IMR-90 (cell line): Measurements from ENCODE around the gene SPTBN5. TPM values are rescaled to one million over a fixed set of nuclear protein-coding genes. Genes with fewer than 3 reads are reported as not detected.
A peak's percentile ranks its signal among the peaks of the same experiment; 100 is the strongest.

Experiments used
- ATAC-seq: fragments of 200-7000 bp; cut with Tn5 transposase; 2 replicates; pipeline ENCODE4 v1.9.1; 2020; ENCODE audit warnings: low read depth, mild to moderate bottlenecking, moderate library complexity
- BruUV-seq: library from RNA; stranded (reverse); fragments of 400-500 nt; replicated peaks from 2 replicates; lab custom pipeline; 2021; lab: Mats Ljungman, UMichigan
- CTCF ChIA-PET: fragments of 300-600 bp; formaldehyde crosslinking; extraction: SDS; loops from one replicate; lab custom pipeline; 2021; ENCODE audit warnings: antibody characterized with exemption; lab: Yijun Ruan, JAX
- POLR2A ChIA-PET: fragments of 300-600 bp; sonication (Branson Sonifier 250); formaldehyde crosslinking; loops from one replicate; lab custom pipeline; 2022; ENCODE audit warnings: antibody characterized with exemption; ENCODE audit not compliant: unreplicated experiment; lab: Charles Lee
- DNase-seq: peaks from one replicate; pipeline ENCODE4 v3.0.0; 2013
- H2AFZ ChIP-seq: replicated peaks from 2 replicates; pipeline ENCODE3; 2013; ENCODE audit warnings: low read length, mild to moderate bottlenecking; ENCODE audit not compliant: poor library complexity
- H2AK5ac ChIP-seq: 2 replicates; pipeline ENCODE4 v1.6.1; 2013; ENCODE audit warnings: low read depth, low read length, inconsistent platforms
- H2AK9ac ChIP-seq: replicated peaks from 2 replicates; pipeline ENCODE3; 2013; ENCODE audit warnings: mild to moderate bottlenecking, low read depth, low read length, moderate library complexity; ENCODE audit not compliant: poor library complexity
- H2BK120ac ChIP-seq: 2 replicates; pipeline ENCODE4 v1.6.1; 2013; ENCODE audit warnings: low read depth, low read length, inconsistent platforms
- H2BK15ac ChIP-seq: 3 replicates; pipeline ENCODE4 v1.6.1; 2013; ENCODE audit warnings: low read depth, low read length, inconsistent platforms
- H2BK20ac ChIP-seq: 2 replicates; pipeline ENCODE4 v1.6.1; 2013; ENCODE audit warnings: low read depth, mild to moderate bottlenecking, inconsistent platforms, low read length, moderate library complexity
- H2BK5ac ChIP-seq: 2 replicates; pipeline ENCODE4 v1.6.1; 2013; ENCODE audit warnings: mild to moderate bottlenecking, low read depth, low read length, inconsistent platforms; ENCODE audit not compliant: poor library complexity, severe bottlenecking
- H3K14ac ChIP-seq: replicated peaks from 2 replicates; pipeline ENCODE4 v1.6.1; 2013; ENCODE audit warnings: low read depth, low read length, inconsistent platforms
- H3K18ac ChIP-seq: 2 replicates; pipeline ENCODE4 v1.6.1; 2013; ENCODE audit warnings: low read depth, low read length, control low read depth
- H3K23ac ChIP-seq: 2 replicates; pipeline ENCODE4 v1.6.1; 2013; ENCODE audit warnings: low read depth, low read length, inconsistent platforms
- H3K27ac ChIP-seq: 2 replicates; pipeline ENCODE4 v1.5.1; 2013; ENCODE audit warnings: mild to moderate bottlenecking, control low read depth, low read length; ENCODE audit not compliant: insufficient read depth
- H3K27me3 ChIP-seq: 2 replicates; pipeline ENCODE4 v1.6.1; 2013; ENCODE audit warnings: low read length; ENCODE audit not compliant: control insufficient read depth, insufficient read depth
- H3K36me3 ChIP-seq: 2 replicates; pipeline ENCODE4 v1.6.1; 2013; ENCODE audit warnings: low read length, mixed read lengths; ENCODE audit not compliant: control insufficient read depth, insufficient read depth
- H3K4ac ChIP-seq: 2 replicates; pipeline ENCODE4 v1.6.1; 2013; ENCODE audit warnings: low read depth, low read length, inconsistent platforms
- H3K4me1 ChIP-seq: 2 replicates; pipeline ENCODE4 v1.6.1; 2013; ENCODE audit warnings: low read length, mixed read lengths; ENCODE audit not compliant: control insufficient read depth, insufficient read depth
- H3K4me2 ChIP-seq: 2 replicates; pipeline ENCODE4 v1.6.1; 2013; ENCODE audit warnings: low read depth, mild to moderate bottlenecking, control low read depth, low read length, moderate library complexity
- H3K4me3 ChIP-seq: 2 replicates; pipeline ENCODE4 v1.5.1; 2013; ENCODE audit warnings: low read depth, mild to moderate bottlenecking, control low read depth, low read length, moderate library complexity; ENCODE audit not compliant: insufficient read depth
- H3K56ac ChIP-seq: 2 replicates; pipeline ENCODE4 v1.6.1; 2013; ENCODE audit warnings: low read length, inconsistent platforms; ENCODE audit not compliant: insufficient read depth; ENCODE audit errors: extremely low read depth
- H3K79me1 ChIP-seq, 2 experiments: 2 replicates each; pipeline ENCODE4 v1.6.1; 2013; ENCODE audit warnings: low read length in 2 of 2, inconsistent platforms in 1 of 2, low read depth in 1 of 2
- H3K9ac ChIP-seq: 2 replicates; pipeline ENCODE4 v1.6.1; 2013; ENCODE audit warnings: low read depth, low read length, control low read depth
- H3K9me1 ChIP-seq: 2 replicates; pipeline ENCODE4 v1.6.1; 2013; ENCODE audit warnings: low read length, inconsistent platforms; ENCODE audit not compliant: insufficient read depth
- H3K9me3 ChIP-seq: 2 replicates; pipeline ENCODE4 v1.6.1; 2013; ENCODE audit warnings: low read length; ENCODE audit not compliant: control insufficient read depth, insufficient read depth
- H4K20me1 ChIP-seq: 2 replicates; pipeline ENCODE4 v1.6.1; 2013; ENCODE audit warnings: low read length, inconsistent platforms; ENCODE audit not compliant: insufficient read depth
- H4K5ac ChIP-seq: 2 replicates; pipeline ENCODE4 v1.6.1; 2013; ENCODE audit warnings: mild to moderate bottlenecking, low read depth, low read length, control low read depth
- H4K8ac ChIP-seq, 2 experiments: 2 replicates each; pipeline ENCODE4 v1.6.1; 2013; ENCODE audit warnings: low read depth in 2 of 2, low read length in 2 of 2, control low read depth in 1 of 2, inconsistent platforms in 1 of 2
- H4K91ac ChIP-seq: 2 replicates; pipeline ENCODE4 v1.6.1; 2013; ENCODE audit warnings: low read depth, low read length, inconsistent platforms; ENCODE audit not compliant: insufficient read depth
- BHLHE40 ChIP-seq: fragments of 150-350 bp; IDR thresholded peaks from 2 replicates; pipeline ENCODE4 v1.6.1; 2016; ENCODE audit warnings: mild to moderate bottlenecking, low read depth, low read length
- CEBPB ChIP-seq: IDR thresholded peaks from 2 replicates; pipeline ENCODE4 v1.6.1; 2012; ENCODE audit warnings: low read depth, low read length, improper control_type of control experiment
- CHD1 ChIP-seq: IDR thresholded peaks from 2 replicates; pipeline ENCODE4 v1.6.1; 2012; ENCODE audit warnings: low read depth, low read length, improper control_type of control experiment
- FOS ChIP-seq: fragments of 150-350 bp; IDR thresholded peaks from 2 replicates; pipeline ENCODE4 v1.6.1; 2016; ENCODE audit warnings: low read depth, low read length
- MAFK ChIP-seq: IDR thresholded peaks from 2 replicates; pipeline ENCODE4 v1.6.1; 2012; ENCODE audit warnings: low read depth, low read length, improper control_type of control experiment
- MAZ ChIP-seq: IDR thresholded peaks from 2 replicates; pipeline ENCODE4 v1.6.1; 2012; ENCODE audit warnings: low read depth, mild to moderate bottlenecking, low read length, improper control_type of control experiment, moderate library complexity, borderline replicate concordance
- MXI1 ChIP-seq: IDR thresholded peaks from 2 replicates; pipeline ENCODE4 v1.6.1; 2012; ENCODE audit warnings: low read depth, mild to moderate bottlenecking, low read length, moderate library complexity, borderline replicate concordance
- NFE2L2 ChIP-seq: fragments of 150-350 bp; IDR thresholded peaks from 2 replicates; pipeline ENCODE4 v1.6.1; 2016; ENCODE audit warnings: low read depth, mild to moderate bottlenecking, low read length
- POLR2A ChIP-seq: IDR thresholded peaks from 2 replicates; pipeline ENCODE4 v1.6.1; 2012; ENCODE audit warnings: mild to moderate bottlenecking, low read depth, low read length
- RAD21 ChIP-seq: IDR thresholded peaks from 2 replicates; pipeline ENCODE4 v1.6.1; 2012; ENCODE audit warnings: low read length, improper control_type of control experiment
- RCOR1 ChIP-seq: IDR thresholded peaks from 2 replicates; pipeline ENCODE4 v1.6.1; 2012; ENCODE audit warnings: mild to moderate bottlenecking, low read length, improper control_type of control experiment; ENCODE audit not compliant: insufficient replicate concordance
- RFX5 ChIP-seq: IDR thresholded peaks from 2 replicates; pipeline ENCODE4 v1.8.0; 2012; ENCODE audit warnings: low read depth, mild to moderate bottlenecking, low read length, moderate library complexity
- SMC3 ChIP-seq: fragments of 150-350 bp; IDR thresholded peaks from 2 replicates; pipeline ENCODE4 v1.6.1; 2016; ENCODE audit warnings: low read depth, mild to moderate bottlenecking, antibody characterized with exemption, low read length, moderate library complexity
- WGBS, 2 experiments: methylation state at CpG; one replicate each; pipeline versions ENCODE4 v1.1.5 to v1.1.7; 2013; ENCODE audit warnings: missing lambda C conversion rate in 2 of 2; ENCODE audit not compliant: insufficient read length in 1 of 2; ENCODE audit errors: extremely low coverage in 2 of 2; 5-methylcytosine and 5-hydroxymethylcytosine counted together
- dilution Hi-C: fragments of 300-500 bp; cut with HindIII; formaldehyde crosslinking; loops from one replicate; pipeline ENCODE4 v1.14.3; 2018; ENCODE audit warnings: low sequenced_read_pairs; ENCODE audit not compliant: unreplicated experiment
- in situ Hi-C: fragments of 300-500 bp; cut with MboI; formaldehyde crosslinking; loops from 3 replicates; pipeline ENCODE4 v1.14.3; 2019; ENCODE audit warnings: low sequenced_read_pairs, inconsistent platforms, mixed read lengths
- intact Hi-C: fragments of 100-400 bp; cut with micrococcal nuclease; formaldehyde crosslinking; loops from 2 replicates; pipeline ENCODE4 v1.10.0; 2022
- polyA plus RNA-seq, 3 experiments: library from polyadenylated mRNA; depleted of rRNA; stranded (reverse); fragments of >200 nt; gene quantifications; 2 replicates each; pipeline ENCODE4 v1.2.3, GENCODE V29; 2012; ENCODE audit warnings: low replicate concordance in 1 of 3
- total RNA-seq: library from RNA; depleted of rRNA; stranded (reverse); fragments of >200 nt; gene quantifications from 2 replicates; pipeline ENCODE4 v1.2.3, GENCODE V29; 2012
- TF ChIP-seq, protein P1 (sequence below): fragments of 150-350 bp; IDR thresholded peaks from 2 replicates; pipeline ENCODE4 v1.6.1; 2016; ENCODE audit warnings: low read depth, mild to moderate bottlenecking, low read length, moderate library complexity, borderline replicate concordance
- TF ChIP-seq, protein P2 (sequence below): fragments of 150-350 bp; IDR thresholded peaks from 2 replicates; pipeline ENCODE4 v1.6.1; 2017; ENCODE audit warnings: mild to moderate bottlenecking, antibody characterized with exemption, low read length, low read depth
- TF ChIP-seq, protein P3 (sequence below): conservative IDR thresholded peaks from 2 replicates; pipeline ENCODE4 v1.5.1; 2012; ENCODE audit warnings: mild to moderate bottlenecking, low read depth, low read length, improper control_type of control experiment

The SPTBN5 gene
- total and polyA plus RNA-seq, 2 of the 4 experiments (the other 2 are of a cell fraction): under 0.01 to 0.38 TPM

DNA sequence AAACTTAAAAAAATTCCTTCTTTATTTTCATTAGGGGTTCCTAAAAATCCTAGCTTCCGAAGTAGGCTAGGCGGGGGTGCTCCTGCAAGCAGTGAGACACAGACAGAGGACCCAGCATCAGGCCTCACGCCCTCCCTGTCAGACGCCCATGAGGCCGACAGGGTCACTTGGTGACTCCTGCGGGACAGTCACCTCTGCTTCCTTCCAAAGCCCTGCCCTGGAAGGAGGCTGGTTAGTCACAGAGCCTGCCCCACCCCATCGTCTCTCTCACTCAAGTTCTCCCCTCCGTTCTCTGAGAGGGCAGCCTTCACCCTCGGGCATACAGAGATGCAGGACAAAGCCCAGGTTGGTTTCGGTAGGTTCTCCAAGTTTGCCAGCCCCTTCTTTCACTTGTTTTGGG lies 39.9 kb upstream of the SPTBN5 start:
- no peak overlapping the region for H3K4me3 ChIP-seq
- H3K23ac ChIP-seq: no peak overlapping the region; the same call in 1 of the 2 replicates
- H2BK120ac ChIP-seq: peak overlapping the region; percentile 75
- peak overlapping the region; percentile 61; the same call in 1 of the 3 replicates for H2BK15ac ChIP-seq
- no peak overlapping the region for H3K9ac ChIP-seq
- TF ChIP-seq RAD21: no peak
- TF ChIP-seq, protein P1, sequence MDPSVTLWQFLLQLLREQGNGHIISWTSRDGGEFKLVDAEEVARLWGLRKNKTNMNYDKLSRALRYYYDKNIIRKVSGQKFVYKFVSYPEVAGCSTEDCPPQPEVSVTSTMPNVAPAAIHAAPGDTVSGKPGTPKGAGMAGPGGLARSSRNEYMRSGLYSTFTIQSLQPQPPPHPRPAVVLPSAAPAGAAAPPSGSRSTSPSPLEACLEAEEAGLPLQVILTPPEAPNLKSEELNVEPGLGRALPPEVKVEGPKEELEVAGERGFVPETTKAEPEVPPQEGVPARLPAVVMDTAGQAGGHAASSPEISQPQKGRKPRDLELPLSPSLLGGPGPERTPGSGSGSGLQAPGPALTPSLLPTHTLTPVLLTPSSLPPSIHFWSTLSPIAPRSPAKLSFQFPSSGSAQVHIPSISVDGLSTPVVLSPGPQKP: no peak
- TF ChIP-seq NFE2L2: no peak
- no peak for TF ChIP-seq CEBPB
- no peak for TF ChIP-seq RFX5
- no peak for TF ChIP-seq FOS
- no peak for TF ChIP-seq BHLHE40
- TF ChIP-seq, protein P2, sequence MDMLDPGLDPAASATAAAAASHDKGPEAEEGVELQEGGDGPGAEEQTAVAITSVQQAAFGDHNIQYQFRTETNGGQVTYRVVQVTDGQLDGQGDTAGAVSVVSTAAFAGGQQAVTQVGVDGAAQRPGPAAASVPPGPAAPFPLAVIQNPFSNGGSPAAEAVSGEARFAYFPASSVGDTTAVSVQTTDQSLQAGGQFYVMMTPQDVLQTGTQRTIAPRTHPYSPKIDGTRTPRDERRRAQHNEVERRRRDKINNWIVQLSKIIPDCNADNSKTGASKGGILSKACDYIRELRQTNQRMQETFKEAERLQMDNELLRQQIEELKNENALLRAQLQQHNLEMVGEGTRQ: no peak
- no peak for TF ChIP-seq MXI1
- no peak for TF ChIP-seq POLR2A
- TF ChIP-seq, protein P3, sequence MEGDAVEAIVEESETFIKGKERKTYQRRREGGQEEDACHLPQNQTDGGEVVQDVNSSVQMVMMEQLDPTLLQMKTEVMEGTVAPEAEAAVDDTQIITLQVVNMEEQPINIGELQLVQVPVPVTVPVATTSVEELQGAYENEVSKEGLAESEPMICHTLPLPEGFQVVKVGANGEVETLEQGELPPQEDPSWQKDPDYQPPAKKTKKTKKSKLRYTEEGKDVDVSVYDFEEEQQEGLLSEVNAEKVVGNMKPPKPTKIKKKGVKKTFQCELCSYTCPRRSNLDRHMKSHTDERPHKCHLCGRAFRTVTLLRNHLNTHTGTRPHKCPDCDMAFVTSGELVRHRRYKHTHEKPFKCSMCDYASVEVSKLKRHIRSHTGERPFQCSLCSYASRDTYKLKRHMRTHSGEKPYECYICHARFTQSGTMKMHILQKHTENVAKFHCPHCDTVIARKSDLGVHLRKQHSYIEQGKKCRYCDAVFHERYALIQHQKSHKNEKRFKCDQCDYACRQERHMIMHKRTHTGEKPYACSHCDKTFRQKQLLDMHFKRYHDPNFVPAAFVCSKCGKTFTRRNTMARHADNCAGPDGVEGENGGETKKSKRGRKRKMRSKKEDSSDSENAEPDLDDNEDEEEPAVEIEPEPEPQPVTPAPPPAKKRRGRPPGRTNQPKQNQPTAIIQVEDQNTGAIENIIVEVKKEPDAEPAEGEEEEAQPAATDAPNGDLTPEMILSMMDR: no peak
- no peak for TF ChIP-seq RCOR1
- no peak for TF ChIP-seq CHD1
- no peak for TF ChIP-seq SMC3
- no peak for TF ChIP-seq MAFK
- no peak for TF ChIP-seq MAZ
- peak overlapping the region; percentile 80 for H3K4ac ChIP-seq
- no CpG with 5 or more reads among the region's 10 CpGs for WGBS, 2 experiments
- no peak overlapping the region for H2BK5ac ChIP-seq
- peaks cover 41% of the 10 kb centered on the region for H3K9me1 ChIP-seq
- peaks cover 14% of the 10 kb centered on the region; the same call in 1 of the 2 replicates for H4K20me1 ChIP-seq
- H3K18ac ChIP-seq: no peak overlapping the region
- peak overlapping the region; percentile 90; the same call in 1 of the 2 replicates for H2AK5ac ChIP-seq
- H3K4me2 ChIP-seq: no peak overlapping the region
- no peaks in the 10 kb centered on the region for H3K9me3 ChIP-seq
- intact Hi-C loops (loop anchor here (5.0 kb wide), 1 partner anchor 124 kb away; no protein-coding TSS in a partner anchor), in situ Hi-C loops (no loop called here), dilution Hi-C loops (no loop called here)
- H2AFZ ChIP-seq: peak overlapping the region; percentile 57
- peaks cover 22% of the 10 kb centered on the region for H3K4me1 ChIP-seq
- ATAC-seq (no peak), DNase-seq (peak; percentile 41)
- no TSS peak for BruUV-seq
- H3K14ac ChIP-seq: peak overlapping the region; percentile 73
- H3K27ac ChIP-seq: no peak overlapping the region
- ChIA-PET CTCF (interaction anchor here (0.6 kb wide), 1 partner anchor 196 kb away, joined by 6 read pairs; no protein-coding TSS in a partner anchor), POLR2A (no interaction called here)
- peak overlapping the region; percentile 71 for H2BK20ac ChIP-seq
- H3K79me1 ChIP-seq: peaks cover 39 to 80% of the 10 kb centered on the region in 2 experiments
- H3K56ac ChIP-seq: no peak overlapping the region
- H3K36me3 ChIP-seq: no peaks in the 10 kb centered on the region
- no peak overlapping the region for H4K5ac ChIP-seq
- H3K27me3 ChIP-seq: no peaks in the 10 kb centered on the region
- H2AK9ac ChIP-seq: peak overlapping the region; percentile 60
- peak overlapping the region; percentile 54 for H4K91ac ChIP-seq
- H4K8ac ChIP-seq: peak overlapping the region; percentile 53 to 76; a peak in 3 of 4 replicates
